ENCODE measurements around the gene TKT. TPM values are rescaled to one million over a fixed set of nuclear protein-coding genes. Genes with fewer than 3 reads are reported as not detected.

TKT gene
- total RNA-seq, 4 donors from 2014 or later = 97.3 to 338 (median 167) TPM

DNA sequence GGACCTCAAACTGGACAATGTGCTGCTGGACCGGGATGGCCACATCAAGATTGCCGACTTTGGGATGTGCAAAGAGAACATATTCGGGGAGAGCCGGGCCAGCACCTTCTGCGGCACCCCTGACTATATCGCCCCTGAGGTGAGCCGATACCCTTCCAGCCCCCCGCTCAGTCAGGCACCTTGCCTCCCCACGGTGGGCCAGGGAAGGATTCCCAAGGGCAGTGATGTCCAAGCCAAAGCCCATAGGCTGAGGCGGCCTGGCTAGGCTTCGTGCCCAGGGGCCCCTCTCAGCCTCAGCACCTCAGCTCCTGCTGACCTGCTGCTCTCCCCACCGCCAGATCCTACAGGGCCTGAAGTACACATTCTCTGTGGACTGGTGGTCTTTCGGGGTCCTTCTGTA, 67.1 kb downstream of the TKT start:
- TF ChIP-seq CTCF (IDR thresholded peaks at IDR 0.05) = no peak
- TF ChIP-seq POLR2A (IDR thresholded peaks at IDR 0.05) = no peak
- TF ChIP-seq EP300 (IDR thresholded peaks at IDR 0.05; ENCODE audit: low read depth) = no peak
- no peak for TF ChIP-seq POLR2AphosphoS5 (IDR thresholded peaks at IDR 0.05)
- Histone ChIP-seq H3K36me3 (peaks cover 0 to 48% (median 10%) of the 10 kb centered on the region in 4 donors), H3K4me3 (no peak overlapping the region), H3K4me1 (peaks cover 0 to 8% (median 0%) of the 10 kb centered on the region in 4 donors), H3K27ac (peak overlapping the region in 1 of 4 donors; percentile 43), H3K9me3 (no peaks in the 10 kb centered on the region), H3K27me3 (no peaks in the 10 kb centered on the region)
- in situ Hi-C loops (cut with MboI; ENCODE audit: low pct_ligation_motif_present in 1 of 4, low pct_unique_long_range_greater_than_20kb in 1 of 4, low sequenced_read_pairs in 3 of 4) = no loop called here
- no peak for DNase-seq
- intact Hi-C loops (cut with DNase I; ENCODE audit: low total_unique reads) = no loop called here
- 97% methylated on average over 13 of the region's 13 CpGs; no CpG with 5 or more reads in 1 of the 2 donors for WGBS, 2 donors (ENCODE audit: low coverage in 1 of 2)

DNA sequence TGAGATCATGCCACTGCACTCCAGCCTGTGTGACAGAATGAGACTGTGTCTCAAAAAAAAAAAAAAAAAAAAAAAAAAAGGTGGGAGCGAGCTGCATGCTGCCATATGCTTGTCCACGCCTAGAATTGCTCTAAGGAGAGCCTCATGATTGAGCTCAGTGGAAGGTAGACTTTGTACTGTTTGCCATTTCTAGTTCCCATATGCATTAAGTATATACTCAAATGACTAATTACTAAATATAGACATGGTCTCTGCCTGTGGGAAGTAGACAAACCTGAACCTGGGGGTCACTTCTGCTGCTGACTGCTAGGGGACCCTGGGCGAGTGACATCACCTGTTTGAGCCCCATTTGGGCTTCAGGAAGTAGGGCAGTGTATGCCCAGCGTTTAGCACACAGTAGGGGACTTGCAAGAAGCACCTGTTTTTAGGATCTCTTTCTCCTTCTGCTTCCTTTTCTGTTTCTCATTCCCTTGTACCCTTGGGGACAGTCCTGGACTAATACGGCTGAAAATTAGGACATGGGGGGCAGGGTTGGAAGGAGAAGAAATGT, 67.6 kb downstream of the TKT start:
- no peaks in the 10 kb centered on the region for H3K27me3 ChIP-seq
- no peaks in the 10 kb centered on the region for H3K9me3 ChIP-seq
- H3K4me1 ChIP-seq = peaks cover 0 to 3% (median 0%) of the 10 kb centered on the region in 4 donors
- WGBS, 2 donors (ENCODE audit: low coverage in 1 of 2) = 71 to 75% methylated on average over 2 to 5 of the region's 5 CpGs
- TF ChIP-seq CTCF (IDR thresholded peaks at IDR 0.05) = no peak
- no peak for TF ChIP-seq EP300 (IDR thresholded peaks at IDR 0.05; ENCODE audit: low read depth)
- no peak for TF ChIP-seq POLR2A (IDR thresholded peaks at IDR 0.05)
- no peak for TF ChIP-seq POLR2AphosphoS5 (IDR thresholded peaks at IDR 0.05)
- no peak for DNase-seq
- H3K27ac ChIP-seq = peak overlapping the region in 1 of 4 donors; percentile 43
- in situ Hi-C loops (cut with MboI; ENCODE audit: low pct_ligation_motif_present in 1 of 4, low pct_unique_long_range_greater_than_20kb in 1 of 4, low sequenced_read_pairs in 3 of 4) (no loop called here), intact Hi-C loops (cut with DNase I; ENCODE audit: low total_unique reads) (no loop called here)
- peaks cover 0 to 53% (median 12%) of the 10 kb centered on the region in 4 donors for H3K36me3 ChIP-seq
- H3K4me3 ChIP-seq = no peak overlapping the region

GRCh38 chr3:53187430-53187829, 68.4 kb downstream of the TKT start:
- Histone ChIP-seq H3K9me3 (no peaks in the 10 kb centered on the region), H3K27ac (no peak overlapping the region), H3K27me3 (no peaks in the 10 kb centered on the region), H3K36me3 (peaks cover 0 to 53% (median 12%) of the 10 kb centered on the region in 4 donors), H3K4me3 (no peak overlapping the region), H3K4me1 (no peaks in the 10 kb centered on the region)
- in situ Hi-C loops (cut with MboI; ENCODE audit: low pct_ligation_motif_present in 1 of 4, low pct_unique_long_range_greater_than_20kb in 1 of 4, low sequenced_read_pairs in 3 of 4) = no loop called here
- WGBS, 2 donors (ENCODE audit: low coverage in 1 of 2) = 50 to 86% methylated on average over 1 to 4 of the region's 4 CpGs
- intact Hi-C loops (cut with DNase I; ENCODE audit: low total_unique reads) = no loop called here
- DNase-seq = no peak
- TF ChIP-seq EP300 (IDR thresholded peaks at IDR 0.05; ENCODE audit: low read depth) (no peak), POLR2AphosphoS5 (IDR thresholded peaks at IDR 0.05) (no peak), POLR2A (IDR thresholded peaks at IDR 0.05) (no peak), CTCF (IDR thresholded peaks at IDR 0.05) (no peak)

DNA sequence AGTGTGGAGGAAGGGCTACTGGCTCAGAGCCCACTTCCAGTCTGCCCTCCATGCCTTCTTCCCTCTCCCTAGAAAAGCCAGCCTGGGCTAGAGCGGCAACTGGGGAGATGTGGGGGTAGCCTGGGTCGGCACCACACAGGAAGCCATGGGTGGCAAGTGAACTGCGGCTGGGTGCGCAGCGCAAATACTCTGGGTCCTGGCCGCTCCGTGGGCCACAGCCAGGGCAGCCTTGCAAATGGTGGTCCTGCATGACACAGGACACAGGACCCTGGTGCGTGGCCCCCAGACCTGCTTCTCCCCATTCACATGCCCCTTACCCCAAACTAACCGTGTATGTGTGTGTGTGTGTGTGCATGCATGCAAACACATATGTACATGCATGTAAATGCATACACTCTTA, 69.1 kb downstream of the TKT start:
- Histone ChIP-seq H3K4me1 (no peaks in the 10 kb centered on the region), H3K36me3 (peaks cover 0 to 51% (median 11%) of the 10 kb centered on the region in 4 donors), H3K27ac (no peak overlapping the region), H3K27me3 (no peaks in the 10 kb centered on the region), H3K4me3 (no peak overlapping the region), H3K9me3 (no peaks in the 10 kb centered on the region)
- intact Hi-C loops (cut with DNase I; ENCODE audit: low total_unique reads) = no loop called here
- WGBS, 2 donors (ENCODE audit: low coverage in 1 of 2) = 95% methylated on average over 8 of the region's 9 CpGs; no CpG with 5 or more reads in 1 of the 2 donors
- no peak for DNase-seq
- TF ChIP-seq EP300 (IDR thresholded peaks at IDR 0.05; ENCODE audit: low read depth) = no peak
- TF ChIP-seq POLR2AphosphoS5 (IDR thresholded peaks at IDR 0.05) = no peak
- in situ Hi-C loops (cut with MboI; ENCODE audit: low pct_ligation_motif_present in 1 of 4, low pct_unique_long_range_greater_than_20kb in 1 of 4, low sequenced_read_pairs in 3 of 4) = no loop called here

Data from transverse colon (tissue), 4 donors.